Measurements from ENCODE around the gene PJVK.
A peak's percentile ranks its signal among the peaks of the same experiment; 100 is the strongest.
"Not testable (repeated sequence)": the region's sequence is repeated elsewhere in the genome, so short reads cannot be mapped to it uniquely, and the experiment has no call there.

PJVK gene

GRCh38 chr2:178450774-178451525 lies at the start of gene PJVK, which contains the start of gene PRKRA:
TSS of gene PJVK (plus strand) at chr2:178451378. CDS start at chr2:178453410, 2,032 bp downstream.
TSS of gene PRKRA (minus strand) at chr2:178451175. CDS start at chr2:178451030, 145 bp downstream.
- peak; percentile 98 for DNase-seq

- no peak for DNase-seq
Observed at GRCh38 chr2:178401994-178402437, 49.2 kb upstream of the PJVK start.

GRCh38 chr2:178403671-178404306 lies 47.4 kb upstream of the PJVK start:
- DNase-seq = peak; percentile 11

- peak; percentile 89 for DNase-seq
Observed at GRCh38 chr2:178404368-178404767, 46.8 kb upstream of the PJVK start.

GRCh38 chr2:178409261-178409660 lies 41.9 kb upstream of the PJVK start:
- DNase-seq = no peak

- no peak for DNase-seq
Observed at GRCh38 chr2:178412047-178412446, 39.1 kb upstream of the PJVK start.

GRCh38 chr2:178412453-178412852 lies 38.7 kb upstream of the PJVK start:
- DNase-seq = not testable (repeated sequence)

GRCh38 chr2:178413472-178414265 lies 37.5 kb upstream of the PJVK start:
- DNase-seq = peak; percentile 93

- DNase-seq = peak; percentile 99
Observed at GRCh38 chr2:178414266-178415247, 36.6 kb upstream of the PJVK start.

GRCh38 chr2:178415979-178416378 lies 35.2 kb upstream of the PJVK start:
- no peak for DNase-seq

GRCh38 chr2:178417916-178418315 lies 33.3 kb upstream of the PJVK start:
- DNase-seq = no peak

- no peak for DNase-seq
Observed at GRCh38 chr2:178418426-178418825, 32.8 kb upstream of the PJVK start.

- no peak for DNase-seq
Observed at GRCh38 chr2:178419123-178419522, 32.1 kb upstream of the PJVK start.

GRCh38 chr2:178420463-178420999 lies 30.6 kb upstream of the PJVK start:
- DNase-seq = no peak

- DNase-seq = no peak
Observed at GRCh38 chr2:178422097-178422496, 29.1 kb upstream of the PJVK start.

GRCh38 chr2:178423746-178424145 lies 27.4 kb upstream of the PJVK start:
- DNase-seq = not testable (repeated sequence)

GRCh38 chr2:178425255-178425827 lies 25.8 kb upstream of the PJVK start:
- no peak for DNase-seq

- DNase-seq = no peak
Observed at GRCh38 chr2:178426388-178426787, 24.8 kb upstream of the PJVK start.

- no peak for DNase-seq
Observed at GRCh38 chr2:178427458-178427857, 23.7 kb upstream of the PJVK start.

- no peak for DNase-seq
Observed at GRCh38 chr2:178428396-178428806, 22.8 kb upstream of the PJVK start.

GRCh38 chr2:178429336-178429735 lies 21.8 kb upstream of the PJVK start:
- no peak for DNase-seq
